HG03103 (cell line): ENCODE measurements around the gene STRIP1.
"Not testable (repeated sequence)": the region's sequence is repeated elsewhere in the genome, so short reads cannot be mapped to it uniquely, and the experiment has no call there.

Experiments used
- ATAC-seq: cut with Tn5 transposase; IDR thresholded peaks from one replicate; pipeline ENCODE4 v1.9.1; 2021; ENCODE audit warnings: low read depth; ENCODE audit not compliant: unreplicated experiment

The STRIP1 gene

GRCh38 chr1:110007046-110007830 lies 27.2 kb upstream of the STRIP1 start:
- no peak for ATAC-seq

- ATAC-seq = no peak
Observed at GRCh38 chr1:110008971-110009565, 25.4 kb upstream of the STRIP1 start.

- peak; percentile 94 for ATAC-seq
Observed at GRCh38 chr1:110011527-110012041, 22.8 kb upstream of the STRIP1 start.

- ATAC-seq = peak; percentile 64
Observed at GRCh38 chr1:110012100-110012780, 22.2 kb upstream of the STRIP1 start.

GRCh38 chr1:110017792-110018191 lies 16.6 kb upstream of the STRIP1 start:
- ATAC-seq = no peak

- no peak for ATAC-seq
Observed at GRCh38 chr1:110018396-110018795, 16.0 kb upstream of the STRIP1 start.

- no peak for ATAC-seq
Observed at GRCh38 chr1:110019770-110020169, 14.7 kb upstream of the STRIP1 start.

- no peak for ATAC-seq
Observed at GRCh38 chr1:110021285-110021684, 13.1 kb upstream of the STRIP1 start.

GRCh38 chr1:110024613-110025012 lies 9.8 kb upstream of the STRIP1 start:
- no peak for ATAC-seq

GRCh38 chr1:110030687-110031086 lies 3.7 kb upstream of the STRIP1 start:
- not testable (repeated sequence) for ATAC-seq

- ATAC-seq = no peak
Observed at GRCh38 chr1:110032327-110032726, 2.1 kb upstream of the STRIP1 start.

GRCh38 chr1:110033421-110033820 lies 1.0 kb upstream of the STRIP1 start:
- no peak for ATAC-seq

GRCh38 chr1:110034040-110034450 lies 379 bp upstream of the STRIP1 start:
- no peak for ATAC-seq

- peak; percentile 10 for ATAC-seq
Observed at GRCh38 chr1:110035236-110035752, 870 bp downstream of the STRIP1 start.

GRCh38 chr1:110038271-110038670 lies 3.8 kb downstream of the STRIP1 start:
- ATAC-seq = no peak

- ATAC-seq = no peak
Observed at GRCh38 chr1:110039641-110040040, 5.2 kb downstream of the STRIP1 start.

GRCh38 chr1:110040548-110040947 lies 6.1 kb downstream of the STRIP1 start:
- ATAC-seq = no peak

- ATAC-seq = no peak
Observed at GRCh38 chr1:110043016-110043415, 8.6 kb downstream of the STRIP1 start.

- ATAC-seq = no peak
Observed at GRCh38 chr1:110047463-110047862, 13.0 kb downstream of the STRIP1 start.

GRCh38 chr1:110048240-110048639 lies 13.8 kb downstream of the STRIP1 start:
- no peak for ATAC-seq

- ATAC-seq = no peak
Observed at GRCh38 chr1:110048923-110049601, 14.6 kb downstream of the STRIP1 start.
